Activated gamma-delta T cell treated with Interleukin-2 at 50 U/mL for 16 hours (primary cell): Measurements from ENCODE around the gene CPS1.

Source experiments
- DNase-seq: peaks from one replicate; pipeline ENCODE4 v3.0.0-alpha.2; 2020

Gene CPS1

DNA sequence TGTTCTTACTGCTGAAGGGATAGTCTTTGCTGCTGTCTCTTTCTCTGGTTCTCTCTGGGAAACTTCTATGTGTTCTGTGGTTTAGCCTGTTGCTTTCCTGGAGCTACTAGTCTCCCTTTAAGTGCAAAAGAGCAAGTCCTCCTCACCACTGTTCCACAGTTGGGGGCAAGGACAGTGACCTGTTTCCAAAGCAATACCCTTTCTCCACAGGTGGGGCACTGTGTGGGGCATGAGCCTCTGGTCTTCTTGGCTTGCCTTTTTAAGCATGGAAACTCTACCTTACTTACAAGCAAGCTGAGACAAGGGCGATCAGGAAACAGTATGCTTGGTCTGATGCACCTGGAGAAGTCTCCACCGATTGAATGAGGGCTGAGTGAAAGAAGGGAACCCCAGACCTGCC lies 156.7 kb downstream of the CPS1 start:
- no peak for DNase-seq

- DNase-seq: no peak
These were observed 159.2 kb downstream of the CPS1 start for GRCh38 chr2:210715560-210716082.

DNA sequence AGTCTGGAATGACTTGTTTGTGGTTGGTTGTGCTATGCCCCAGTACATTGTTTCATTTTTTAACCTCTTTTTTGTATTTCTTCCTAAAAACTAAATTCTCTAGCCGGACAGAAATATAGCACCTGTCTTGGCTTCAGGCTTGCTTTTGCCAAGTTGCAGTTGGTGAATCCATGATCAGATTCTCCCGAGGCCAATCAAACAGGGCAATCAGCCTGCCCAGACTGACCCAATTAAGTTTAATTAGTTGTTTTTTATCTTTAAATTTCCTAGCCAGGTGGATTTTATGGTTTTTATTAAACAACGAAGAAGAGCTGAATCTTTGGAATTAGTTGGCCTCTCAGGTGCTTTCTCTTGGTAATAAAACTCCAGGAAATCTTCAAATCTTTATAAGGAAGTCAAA lies 162.1 kb downstream of the CPS1 start:
- DNase-seq: no peak

DNA sequence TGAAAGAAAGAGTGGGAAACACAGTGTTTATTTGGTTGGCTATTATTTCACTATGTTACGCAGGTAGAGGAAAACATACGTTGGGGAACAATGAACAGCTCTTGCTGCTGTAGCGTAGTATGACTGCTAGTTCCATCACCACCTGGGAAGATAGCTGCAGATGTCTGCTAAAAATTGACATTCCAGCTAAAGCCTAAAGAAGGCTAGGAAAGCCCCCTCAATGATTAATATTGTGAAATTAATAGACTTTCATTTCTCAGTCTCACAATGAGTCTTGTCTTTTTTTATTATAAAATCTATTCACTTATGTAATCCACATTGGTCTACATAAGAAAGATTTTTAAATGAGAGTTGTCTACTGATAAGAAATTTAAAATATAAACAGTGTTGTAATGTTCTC lies 165.7 kb downstream of the CPS1 start:
- no peak for DNase-seq

- no peak for DNase-seq
These were observed 171.2 kb downstream of the CPS1 start for GRCh38 chr2:210727549-210727948.
